ENCODE measurements around the gene ACTR3C. TPM values are rescaled to one million over a fixed set of nuclear protein-coding genes. Genes with fewer than 3 reads are reported as not detected.
A peak's percentile ranks its signal among the peaks of the same experiment; 100 is the strongest.
"Not testable (repeated sequence)": the region's sequence is repeated elsewhere in the genome, so short reads cannot be mapped to it uniquely, and the experiment has no call there.

The ACTR3C gene
- total RNA-seq, 1 experiment from 2014 or later, result 2.2 TPM

DNA sequence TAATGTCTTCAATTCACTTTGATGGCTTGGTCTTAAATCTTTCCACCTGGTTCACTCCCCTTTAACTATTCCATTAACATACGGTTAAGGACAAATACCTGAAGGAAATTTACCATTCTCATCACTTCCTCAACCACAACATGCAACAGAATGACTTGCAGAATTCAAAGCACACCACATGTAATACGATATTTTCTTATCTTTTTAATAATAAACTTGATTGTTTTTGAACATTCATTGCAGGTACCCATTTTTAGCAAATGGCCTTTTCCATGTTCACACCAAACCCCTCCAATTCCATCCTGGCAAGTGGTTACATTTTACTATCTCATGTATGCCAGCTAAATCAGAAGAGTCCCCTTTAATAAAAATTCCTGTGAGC is 17.5 kb downstream of the ACTR3C start:
- H2BK15ac ChIP-seq (ENCODE audit: low read depth, low read length); DNase-seq; H3K4me1 Mint-ChIP-seq; H4K91ac ChIP-seq (ENCODE audit: insufficient read length, low read depth, low read length); H4K8ac ChIP-seq (replicated peaks; ENCODE audit: insufficient read length, low read depth, low read length); H2BK12ac ChIP-seq (ENCODE audit: insufficient read length, low read depth, low read length); H3K18ac ChIP-seq (ENCODE audit: insufficient read length, low read depth, low read length); H2AK5ac ChIP-seq (ENCODE audit: insufficient read length, low read length); H3K4me3 Mint-ChIP-seq; H3K79me2 ChIP-seq (ENCODE audit: insufficient read depth, low read length); H4K20me1 ChIP-seq (ENCODE audit: control insufficient read depth, insufficient read depth, insufficient read length); H2BK20ac ChIP-seq (ENCODE audit: low read depth, low read length, poor library complexity, severe bottlenecking); H3K9me3 ChIP-seq (ENCODE audit: control insufficient read depth, low read depth, low read length); H3K4me1 ChIP-seq (ENCODE audit: insufficient read depth, low read length); H3K4me2 ChIP-seq (ENCODE audit: insufficient read depth, insufficient read length, low read length); H3K27ac ChIP-seq (ENCODE audit: insufficient read length, low read depth, low read length); H3K79me1 ChIP-seq (ENCODE audit: insufficient read depth, low read depth, low read length, poor library complexity, severe bottlenecking); H3K4ac ChIP-seq (ENCODE audit: low read depth, low read length); H2BK5ac ChIP-seq (ENCODE audit: insufficient read length, low read length); H3K14ac ChIP-seq (ENCODE audit: insufficient read depth, low read length); H3T11ph ChIP-seq (ENCODE audit: low read length); H3K27ac Mint-ChIP-seq; H2BK120ac ChIP-seq (ENCODE audit: low read depth, low read length, poor library complexity, severe bottlenecking); H3K23me2 ChIP-seq (ENCODE audit: insufficient read length, low read depth, low read length, poor library complexity, severe bottlenecking); H3K9ac ChIP-seq (ENCODE audit: extremely low read depth, insufficient read length, low read length); H3K23ac ChIP-seq (ENCODE audit: insufficient read length, low read depth, low read length); H3K27me3 ChIP-seq (ENCODE audit: insufficient read depth, low read length); H3K56ac ChIP-seq (ENCODE audit: insufficient read length, low read depth, low read length); H2AFZ ChIP-seq (ENCODE audit: low read length); H4K5ac ChIP-seq (ENCODE audit: insufficient read length, low read depth, low read length): not testable (repeated sequence)
- Mint-ChIP-seq H3K27me3 (ENCODE audit: low read depth) (peaks cover 21% of the 10 kb centered on the region), H3K36me3 (ENCODE audit: insufficient read depth in 1 of 3, low read depth in 3 of 3) (peaks cover 0 to 14% (median 14%) of the 10 kb centered on the region in 3 experiments; a peak in 5 of 7 replicates), H3K9me3 (peaks cover 18 to 19% of the 10 kb centered on the region in 2 experiments)
- WGBS (ENCODE audit: extremely low coverage, insufficient read length, low lambda C conversion rate), result no CpG with 5 or more reads among the region's 2 CpGs

DNA sequence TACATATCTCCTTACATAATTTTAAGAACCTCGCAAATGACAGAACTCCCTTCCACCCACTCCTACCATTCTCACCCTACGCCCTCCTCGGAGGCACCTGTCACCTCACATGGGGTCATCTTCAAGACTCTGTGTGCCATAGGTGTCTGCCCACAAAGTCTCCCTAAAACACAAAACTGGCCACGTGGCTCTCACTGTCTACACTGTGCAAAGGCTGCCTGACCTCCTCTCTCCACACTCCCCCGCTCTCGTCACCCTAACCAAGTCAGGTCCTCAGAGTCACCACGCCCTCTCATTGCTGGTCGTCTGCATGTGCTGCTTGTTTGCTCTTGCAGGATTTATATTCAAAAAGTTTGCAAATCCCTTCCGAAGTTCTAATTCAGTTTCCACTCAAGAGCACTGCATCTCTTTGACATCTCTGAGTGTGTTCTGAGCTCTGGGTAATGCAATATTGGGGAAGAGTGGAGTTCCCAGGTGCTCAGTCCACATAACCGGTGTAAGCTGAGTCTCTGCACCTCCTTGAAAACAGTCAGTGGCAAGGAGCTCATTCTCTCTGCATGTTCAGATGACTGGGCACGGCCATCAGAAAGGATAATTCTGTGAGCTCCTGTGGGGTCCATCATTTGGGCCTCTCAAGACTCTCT is 18.0 kb downstream of the ACTR3C start:
- H4K20me1 ChIP-seq (ENCODE audit: control insufficient read depth, insufficient read depth, insufficient read length); H3K56ac ChIP-seq (ENCODE audit: insufficient read length, low read depth, low read length); H2BK20ac ChIP-seq (ENCODE audit: low read depth, low read length, poor library complexity, severe bottlenecking); H3K14ac ChIP-seq (ENCODE audit: insufficient read depth, low read length); H3K23ac ChIP-seq (ENCODE audit: insufficient read length, low read depth, low read length); H2BK12ac ChIP-seq (ENCODE audit: insufficient read length, low read depth, low read length); H3K27me3 ChIP-seq (ENCODE audit: insufficient read depth, low read length); H3K18ac ChIP-seq (ENCODE audit: insufficient read length, low read depth, low read length); H3K23me2 ChIP-seq (ENCODE audit: insufficient read length, low read depth, low read length, poor library complexity, severe bottlenecking); H2BK120ac ChIP-seq (ENCODE audit: low read depth, low read length, poor library complexity, severe bottlenecking); H3K4me2 ChIP-seq (ENCODE audit: insufficient read depth, insufficient read length, low read length); H3T11ph ChIP-seq (ENCODE audit: low read length); H3K27ac Mint-ChIP-seq; H3K9ac ChIP-seq (ENCODE audit: extremely low read depth, insufficient read length, low read length); H4K91ac ChIP-seq (ENCODE audit: insufficient read length, low read depth, low read length); H2AFZ ChIP-seq (ENCODE audit: low read length); H3K9me3 ChIP-seq (ENCODE audit: control insufficient read depth, low read depth, low read length); H3K4me1 ChIP-seq (ENCODE audit: insufficient read depth, low read length); H3K79me1 ChIP-seq (ENCODE audit: insufficient read depth, low read depth, low read length, poor library complexity, severe bottlenecking); H4K8ac ChIP-seq (replicated peaks; ENCODE audit: insufficient read length, low read depth, low read length); H4K5ac ChIP-seq (ENCODE audit: insufficient read length, low read depth, low read length); H2BK15ac ChIP-seq (ENCODE audit: low read depth, low read length); H3K4me1 Mint-ChIP-seq; H3K79me2 ChIP-seq (ENCODE audit: insufficient read depth, low read length); H3K27ac ChIP-seq (ENCODE audit: insufficient read length, low read depth, low read length); H2AK5ac ChIP-seq (ENCODE audit: insufficient read length, low read length); H2BK5ac ChIP-seq (ENCODE audit: insufficient read length, low read length); H3K4me3 Mint-ChIP-seq; H3K4ac ChIP-seq (ENCODE audit: low read depth, low read length): not testable (repeated sequence)
- DNase-seq, result peak; percentile 12
- WGBS (ENCODE audit: extremely low coverage, insufficient read length, low lambda C conversion rate), result no CpG with 5 or more reads among the region's 11 CpGs
- Mint-ChIP-seq H3K27me3 (ENCODE audit: low read depth) (peaks cover 22% of the 10 kb centered on the region), H3K36me3 (ENCODE audit: insufficient read depth in 1 of 3, low read depth in 3 of 3) (peaks cover 0 to 14% (median 14%) of the 10 kb centered on the region in 3 experiments; a peak in 5 of 7 replicates), H3K9me3 (peaks cover 18 to 19% of the 10 kb centered on the region in 2 experiments)

All from H9 (cell line).